HG02885 (cell line): Measurements from ENCODE around the gene UBE2E2.
"Not testable (repeated sequence)": the region's sequence is repeated elsewhere in the genome, so short reads cannot be mapped to it uniquely, and the experiment has no call there.

ENCODE experiments used
- ATAC-seq: cut with Tn5 transposase; IDR thresholded peaks from one replicate; pipeline ENCODE4 v1.9.1; 2021; ENCODE audit warnings: mild to moderate bottlenecking; ENCODE audit not compliant: unreplicated experiment, poor library complexity

Gene UBE2E2

GRCh38 chr3:23202921-23203707 lies at the start of gene UBE2E2:
Gene UBE2E2 (plus strand): TSS chr3:23203327.
- ATAC-seq, result peak; percentile 73

- ATAC-seq, result no peak
Measured at GRCh38 chr3:23153436-23153835, 49.7 kb upstream of the UBE2E2 start.

GRCh38 chr3:23157331-23157730 lies 45.8 kb upstream of the UBE2E2 start:
- ATAC-seq, result no peak

GRCh38 chr3:23159929-23160328 lies 43.2 kb upstream of the UBE2E2 start:
- no peak for ATAC-seq

- ATAC-seq, result no peak
Measured at GRCh38 chr3:23161308-23161707, 41.8 kb upstream of the UBE2E2 start.

GRCh38 chr3:23161896-23162570 lies 41.1 kb upstream of the UBE2E2 start:
- ATAC-seq, result peak; percentile 74

GRCh38 chr3:23162934-23163333 lies 40.2 kb upstream of the UBE2E2 start:
- ATAC-seq, result peak; percentile 52

GRCh38 chr3:23164746-23165145 lies 38.4 kb upstream of the UBE2E2 start:
- no peak for ATAC-seq

GRCh38 chr3:23165571-23165970 lies 37.6 kb upstream of the UBE2E2 start:
- ATAC-seq, result no peak

GRCh38 chr3:23166276-23166675 lies 36.9 kb upstream of the UBE2E2 start:
- no peak for ATAC-seq

- ATAC-seq, result no peak
Measured at GRCh38 chr3:23166845-23167244, 36.3 kb upstream of the UBE2E2 start.

GRCh38 chr3:23169551-23169950 lies 33.6 kb upstream of the UBE2E2 start:
- ATAC-seq, result no peak

GRCh38 chr3:23170291-23170690 lies 32.8 kb upstream of the UBE2E2 start:
- ATAC-seq, result no peak

GRCh38 chr3:23172059-23172458 lies 31.1 kb upstream of the UBE2E2 start:
- no peak for ATAC-seq

- no peak for ATAC-seq
Measured at GRCh38 chr3:23174426-23175039, 28.6 kb upstream of the UBE2E2 start.

- ATAC-seq, result no peak
Measured at GRCh38 chr3:23175341-23176083, 27.6 kb upstream of the UBE2E2 start.

- ATAC-seq, result not testable (repeated sequence)
Measured at GRCh38 chr3:23176839-23177238, 26.3 kb upstream of the UBE2E2 start.

GRCh38 chr3:23182996-23183513 lies 20.1 kb upstream of the UBE2E2 start:
- no peak for ATAC-seq

- ATAC-seq, result peak; percentile 67
Measured at GRCh38 chr3:23183731-23184130, 19.4 kb upstream of the UBE2E2 start.

- ATAC-seq, result no peak
Measured at GRCh38 chr3:23185861-23186260, 17.3 kb upstream of the UBE2E2 start.
